GM19452 (cell line): Measurements from ENCODE around the gene NANOS3.
A peak's percentile ranks its signal among the peaks of the same experiment; 100 is the strongest.

Source experiments
- ATAC-seq: cut with Tn5 transposase; IDR thresholded peaks from one replicate; pipeline ENCODE4 v1.9.1; 2021; ENCODE audit not compliant: unreplicated experiment

Gene NANOS3

GRCh38 chr19:13884726-13885591 lies 8.0 kb downstream of the NANOS3 start:
- no peak for ATAC-seq

DNA sequence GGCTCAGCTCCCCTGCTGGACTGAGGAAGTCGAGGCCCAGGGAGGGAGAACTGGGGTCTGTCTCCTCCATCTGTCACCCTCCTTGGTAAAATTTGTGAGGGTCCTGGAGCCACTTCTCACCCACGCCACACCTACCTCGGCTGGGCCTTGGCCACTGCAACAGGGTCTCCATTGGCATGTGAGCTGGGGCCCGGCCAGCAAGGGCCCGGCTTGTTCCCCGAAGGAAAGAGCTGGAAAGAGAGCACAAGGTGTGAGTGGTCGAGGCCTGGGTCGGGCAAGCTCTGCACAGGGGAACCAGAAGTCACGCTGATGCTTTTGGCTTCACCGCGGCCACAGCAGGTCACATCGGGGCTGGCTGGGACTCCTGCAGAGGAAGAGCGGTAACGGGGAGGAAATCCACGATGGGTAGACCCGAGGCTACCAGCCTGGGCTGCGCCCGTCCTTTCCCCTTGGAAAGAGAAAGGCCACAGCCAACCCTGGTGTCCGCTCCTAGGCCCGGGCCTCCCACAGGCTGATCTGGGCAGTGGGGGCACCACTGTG lies 9.0 kb downstream of the NANOS3 start:
- no peak for ATAC-seq

DNA sequence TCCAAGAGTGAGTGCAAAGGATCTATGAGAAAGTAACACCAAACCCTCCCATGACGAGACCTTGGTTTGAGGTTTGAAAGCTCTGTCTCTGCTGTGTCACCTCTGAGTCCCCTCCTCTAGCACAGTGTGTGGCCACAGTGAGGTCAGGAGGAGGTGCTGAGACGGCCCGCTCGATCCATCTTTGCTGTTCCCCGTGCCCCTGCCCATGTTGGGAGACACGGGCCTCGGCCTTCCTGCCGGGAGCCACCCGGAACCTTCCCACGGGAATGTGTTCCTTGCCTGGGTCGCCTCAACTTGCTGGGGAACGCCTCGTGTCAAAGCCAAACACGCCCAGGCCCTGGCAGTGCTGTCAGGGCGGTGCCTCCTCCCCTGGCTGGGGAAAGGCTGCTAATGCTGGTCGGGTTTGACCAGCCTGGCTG lies 10.1 kb downstream of the NANOS3 start:
- ATAC-seq, result no peak

DNA sequence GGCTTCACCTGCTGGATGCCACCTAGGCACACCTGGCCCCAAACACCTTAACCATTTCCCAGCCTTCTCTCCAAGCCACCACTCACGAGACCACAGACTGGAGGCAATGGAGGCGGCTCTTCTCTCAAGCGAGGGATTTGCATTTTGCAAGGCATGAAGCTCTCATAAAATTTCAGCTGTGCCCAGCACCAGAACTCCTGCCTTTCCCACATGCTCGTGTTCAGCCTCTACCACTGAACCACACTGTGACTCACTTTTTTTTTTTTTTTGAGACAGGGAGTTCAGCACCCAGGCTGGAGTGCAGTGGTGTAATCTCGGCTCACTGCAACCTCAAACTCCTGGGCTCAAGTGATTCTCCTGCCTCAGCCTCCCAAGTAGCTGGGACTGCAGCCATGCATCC lies 10.6 kb downstream of the NANOS3 start:
- ATAC-seq, result no peak

GRCh38 chr19:13888281-13888680 lies 11.3 kb downstream of the NANOS3 start:
- ATAC-seq, result no peak

- ATAC-seq, result no peak
Measured at GRCh38 chr19:13890136-13890535, 13.2 kb downstream of the NANOS3 start.

GRCh38 chr19:13892870-13893269 lies 15.9 kb downstream of the NANOS3 start:
- no peak for ATAC-seq

- no peak for ATAC-seq
Measured at GRCh38 chr19:13894552-13894951, 17.6 kb downstream of the NANOS3 start.

- no peak for ATAC-seq
Measured at GRCh38 chr19:13896227-13896626, 19.3 kb downstream of the NANOS3 start.

DNA sequence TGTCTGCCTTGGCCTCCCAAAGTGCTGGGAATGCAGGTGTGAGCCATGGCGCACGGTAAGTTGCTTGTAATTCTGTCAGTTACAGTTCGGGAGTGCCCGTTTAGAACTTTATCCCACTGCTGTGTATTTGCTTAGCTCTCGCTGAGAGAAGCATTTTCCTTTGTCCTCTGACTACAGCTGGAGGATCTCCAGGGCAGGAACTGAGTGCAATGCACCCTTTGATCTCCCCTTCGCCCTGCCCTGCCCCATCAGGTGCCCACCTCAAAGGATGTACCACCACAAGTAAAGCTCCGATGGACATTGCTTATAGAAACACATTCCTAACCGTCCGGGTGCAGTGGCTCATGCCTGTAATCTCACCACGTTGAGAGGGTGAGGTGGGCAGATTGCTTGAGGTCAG lies 22.5 kb downstream of the NANOS3 start:
- ATAC-seq, result no peak

- ATAC-seq, result no peak
Measured at GRCh38 chr19:13899912-13900584, 23.1 kb downstream of the NANOS3 start.

- ATAC-seq, result no peak
Measured at GRCh38 chr19:13902993-13903555, 26.1 kb downstream of the NANOS3 start.

GRCh38 chr19:13905634-13906520 lies 28.9 kb downstream of the NANOS3 start, which contains the start of the genes BRME1 and CC2D1A:
Gene BRME1 (minus strand): TSS chr19:13906117. CDS start chr19:13904892, 1,225 bp downstream.
Gene CC2D1A (plus strand): TSS chr19:13906201. CDS start chr19:13906442, 241 bp downstream.
- peak; percentile 82 for ATAC-seq

- no peak for ATAC-seq
Measured at GRCh38 chr19:13906521-13906904, 29.6 kb downstream of the NANOS3 start.

DNA sequence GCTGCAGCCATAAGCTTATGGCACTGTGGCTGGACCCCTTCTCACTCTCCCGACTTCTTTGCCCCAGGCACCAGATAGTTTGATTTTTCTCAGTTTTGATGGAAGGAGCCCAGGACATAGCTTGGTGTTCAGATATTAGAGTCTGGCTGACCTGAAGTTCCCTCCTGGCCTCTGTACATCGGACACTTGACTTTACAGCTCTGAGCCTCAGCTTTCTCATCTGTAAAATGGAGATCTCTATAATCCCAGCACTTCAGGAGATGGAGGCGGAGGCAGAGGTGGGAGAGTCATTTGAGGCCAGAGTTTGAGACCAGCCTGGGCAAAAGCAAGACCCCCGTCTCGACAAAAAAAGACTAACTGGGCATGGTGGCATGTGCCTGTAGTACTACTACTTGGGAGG lies 30.0 kb downstream of the NANOS3 start:
- ATAC-seq, result no peak

DNA sequence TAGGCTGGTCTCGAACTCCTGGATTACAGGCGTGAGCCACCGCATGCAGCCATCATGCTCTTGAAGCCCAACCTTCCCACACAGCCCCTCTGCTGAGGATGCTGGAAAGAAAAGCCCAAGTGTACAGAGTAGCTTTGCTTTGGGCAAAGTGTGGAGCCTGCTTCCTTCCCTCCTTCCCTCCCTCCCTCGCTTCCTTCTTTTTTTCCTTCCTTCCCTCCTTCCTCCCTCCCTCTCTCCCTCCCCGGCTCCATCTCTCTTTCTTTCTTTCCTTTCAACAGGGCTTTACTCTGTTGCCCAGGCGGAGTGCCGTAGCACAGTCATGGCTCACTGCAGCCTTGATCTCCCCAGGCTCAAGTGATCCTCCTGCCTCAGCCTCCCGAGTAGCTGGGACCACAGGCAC lies 31.7 kb downstream of the NANOS3 start:
- ATAC-seq, result no peak

- ATAC-seq, result no peak
Measured at GRCh38 chr19:13909430-13909829, 32.5 kb downstream of the NANOS3 start.

DNA sequence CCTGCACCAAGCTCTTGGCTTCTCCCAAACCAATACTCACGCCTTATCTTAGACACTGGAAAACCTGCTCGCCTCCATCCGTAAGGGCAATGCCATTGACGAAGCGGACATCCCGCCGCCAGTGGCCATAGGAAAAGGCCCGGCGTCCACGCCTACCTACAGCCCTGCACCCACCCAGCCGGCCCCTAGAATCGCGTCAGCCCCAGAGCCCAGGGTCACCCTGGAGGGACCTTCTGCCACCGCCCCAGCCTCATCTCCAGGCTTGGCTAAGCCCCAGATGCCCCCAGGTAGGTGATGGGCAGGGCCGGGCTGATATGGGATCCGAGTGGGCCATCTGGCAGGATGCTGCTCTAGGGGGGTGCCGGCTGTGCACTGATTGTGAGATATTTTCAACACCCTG lies 36.4 kb downstream of the NANOS3 start:
- no peak for ATAC-seq

GRCh38 chr19:13914777-13915176 lies 37.8 kb downstream of the NANOS3 start:
- ATAC-seq, result no peak

- ATAC-seq, result no peak
Measured at GRCh38 chr19:13917888-13918406, 41.0 kb downstream of the NANOS3 start.
